T-helper 9 cell (primary cell): Measurements from ENCODE around the gene MRPL2.

Experiments used
- DNase-seq: peaks from one replicate; pipeline ENCODE4 v3.0.0-alpha.2; 2020
- total RNA-seq, 2 donors: gene quantifications; one replicate each; lab custom pipeline; 2026; lab: John Stamatoyannopoulos, UW

The MRPL2 gene
- total RNA-seq, result 1.9 to 2.2 reads per million in 2 donors

DNA sequence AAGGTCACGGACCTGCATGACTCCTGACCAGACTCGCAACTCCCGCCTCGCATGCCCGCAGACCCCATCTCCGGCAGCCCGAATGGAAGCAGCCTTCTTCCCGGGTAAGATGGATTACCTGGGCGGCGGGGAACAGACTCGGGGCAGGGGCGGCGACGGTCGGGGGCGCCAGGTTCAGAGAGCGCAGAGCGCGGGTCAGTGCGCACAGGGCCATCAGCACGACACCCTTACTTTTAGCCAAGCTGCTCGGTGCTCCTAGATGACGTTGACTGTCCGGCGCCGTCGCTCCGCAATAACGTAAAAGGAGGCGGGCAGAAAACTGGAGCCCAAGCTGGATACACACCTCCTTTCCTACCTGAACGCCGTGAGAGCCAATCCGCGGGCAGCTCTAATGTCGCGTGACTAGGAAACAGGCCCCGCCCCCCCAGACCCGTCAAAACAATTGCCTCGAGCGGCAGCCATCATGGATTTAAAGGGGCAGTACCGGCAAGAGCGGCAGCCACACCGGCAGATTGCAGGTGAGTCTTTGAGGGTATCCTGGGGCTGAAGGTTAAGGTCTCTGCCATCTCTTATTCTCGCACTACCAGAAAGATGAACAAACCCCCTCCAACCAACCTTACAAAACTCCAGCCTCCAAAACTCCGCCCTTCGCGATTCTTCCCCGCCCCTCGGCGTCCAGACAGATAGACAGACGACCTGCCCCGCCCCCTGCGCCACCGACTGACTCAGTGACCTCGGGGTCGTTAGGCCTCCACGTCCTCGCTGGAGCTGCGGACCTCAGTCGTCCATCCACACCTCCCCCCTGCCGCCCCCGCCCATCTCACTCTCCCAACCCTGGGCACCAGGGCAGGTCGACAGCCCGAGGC lies at the start of gene MRPL2, which contains the start of gene KLC4:
MRPL2 (minus strand) TSS at position 267 of the 866 bp plus-strand sequence; CDS start at position 214, 53 bp downstream.
KLC4 (plus strand) TSS at position 464 of the 866 bp plus-strand sequence. CDS start 1,705 bp downstream, outside the sequence.
- DNase-seq, result peak; percentile 97

DNA sequence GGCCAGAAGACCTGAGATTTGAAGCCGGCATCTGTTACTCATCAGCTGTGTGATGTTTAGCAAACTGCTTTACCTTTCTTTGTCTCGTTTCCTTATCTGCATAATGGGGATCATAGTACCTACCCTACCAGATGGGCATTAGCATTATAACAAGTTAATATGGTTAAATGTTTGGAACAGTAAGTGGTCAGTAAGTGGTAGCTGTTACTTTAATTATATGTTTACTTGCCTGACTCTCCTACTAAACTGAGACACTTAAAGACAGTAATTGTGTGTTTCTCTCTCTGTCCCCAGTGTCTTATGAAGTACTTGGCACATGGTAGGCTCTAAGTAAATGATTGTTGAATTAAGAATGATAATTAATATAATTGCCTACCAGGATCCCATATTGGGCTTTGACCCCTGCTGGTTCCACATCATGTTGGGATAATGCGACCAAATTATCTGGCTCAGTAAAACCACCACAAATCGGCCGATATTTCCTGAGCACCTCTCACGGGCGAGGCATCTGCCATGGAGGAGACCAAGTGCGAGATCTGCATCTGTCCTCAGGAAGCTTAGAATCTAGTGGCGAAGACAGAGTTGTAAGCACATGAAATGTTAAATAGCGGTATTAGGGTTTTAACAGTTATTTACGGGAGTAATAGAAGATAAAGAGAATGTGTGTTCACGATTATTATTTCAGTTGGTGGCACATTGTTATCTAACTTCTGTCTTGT lies 48.3 kb upstream of the MRPL2 start:
- no peak for DNase-seq

DNA sequence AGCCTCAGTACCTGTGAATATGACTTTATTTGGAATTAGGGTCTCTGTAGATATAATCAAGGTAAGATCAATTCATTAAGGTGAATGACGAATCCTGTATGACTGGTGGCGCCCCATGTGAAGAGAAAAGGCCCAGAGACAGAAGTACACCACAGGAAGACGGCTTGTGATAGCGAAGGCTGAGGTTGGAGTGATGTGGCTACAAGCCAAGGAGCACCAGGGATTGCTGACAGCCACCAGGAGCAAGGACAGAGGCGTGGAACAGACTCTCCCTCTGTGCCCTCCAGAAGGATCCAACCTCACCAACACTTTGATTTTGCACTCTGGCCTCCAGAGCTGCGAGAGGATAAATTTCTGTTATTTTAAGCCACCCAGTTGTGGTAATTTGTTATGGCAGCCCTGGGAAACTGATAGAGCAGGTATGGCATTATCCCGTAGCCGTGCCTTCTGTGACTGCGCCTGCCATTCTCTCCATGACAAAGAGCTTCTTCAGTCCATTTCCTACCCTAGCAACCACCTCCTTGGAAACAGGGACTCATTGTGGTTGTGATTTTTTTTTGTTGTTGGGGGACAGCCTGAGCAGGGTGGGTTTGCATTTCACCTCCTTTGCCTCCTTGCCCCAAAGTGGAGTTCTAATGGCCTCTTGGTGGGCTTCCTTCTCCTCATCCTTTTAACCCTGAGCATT lies 46.4 kb upstream of the MRPL2 start:
- no peak for DNase-seq

DNA sequence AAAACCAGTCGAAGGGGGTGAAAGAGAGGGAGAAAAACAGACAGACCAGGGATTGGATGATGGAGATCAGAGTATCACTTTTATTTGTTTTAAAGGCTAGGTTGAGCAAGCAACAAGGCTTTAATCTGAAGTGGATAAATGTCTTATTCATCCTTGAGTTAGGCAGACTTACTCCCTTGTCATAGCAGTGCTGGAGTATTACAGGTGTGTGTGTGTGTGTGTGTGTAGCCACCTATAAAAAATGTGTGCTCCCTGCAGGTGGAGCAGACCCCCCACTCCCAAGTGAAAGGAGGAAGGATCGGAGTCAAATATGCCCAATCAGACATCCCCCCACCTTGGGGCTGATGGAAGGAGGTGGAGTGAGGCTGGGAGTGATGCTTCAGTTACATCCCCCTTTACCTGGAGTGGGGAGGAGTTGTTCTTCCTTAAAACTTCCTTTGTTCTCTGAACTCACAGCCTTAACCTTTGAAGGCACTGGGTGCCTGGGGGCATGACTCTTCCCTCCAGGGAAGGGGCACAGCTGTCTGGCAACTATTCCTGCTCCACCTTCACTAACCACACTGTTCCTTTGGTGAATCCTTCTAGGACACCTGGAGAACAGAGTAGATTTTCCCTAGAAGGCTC lies 44.1 kb upstream of the MRPL2 start:
- DNase-seq, result no peak

DNA sequence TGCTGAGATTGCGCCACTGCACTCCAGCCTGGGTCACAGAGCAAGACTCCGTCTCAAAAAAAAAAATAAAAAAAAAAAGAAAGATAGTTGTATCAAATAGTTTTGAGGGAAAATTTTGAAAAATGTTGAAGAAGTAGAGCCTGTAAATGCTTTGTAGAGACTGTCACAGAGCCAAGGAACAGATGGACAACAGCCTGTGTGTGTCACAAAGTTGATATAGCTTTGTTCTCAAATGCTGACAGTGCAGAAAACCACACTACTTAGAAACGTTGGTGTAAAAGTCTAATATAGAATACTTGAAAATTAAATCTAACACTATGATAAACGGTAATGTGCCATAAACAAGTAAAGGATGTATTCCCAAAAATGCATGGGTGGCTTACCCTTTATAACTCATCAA lies 42.3 kb upstream of the MRPL2 start:
- DNase-seq, result no peak

DNA sequence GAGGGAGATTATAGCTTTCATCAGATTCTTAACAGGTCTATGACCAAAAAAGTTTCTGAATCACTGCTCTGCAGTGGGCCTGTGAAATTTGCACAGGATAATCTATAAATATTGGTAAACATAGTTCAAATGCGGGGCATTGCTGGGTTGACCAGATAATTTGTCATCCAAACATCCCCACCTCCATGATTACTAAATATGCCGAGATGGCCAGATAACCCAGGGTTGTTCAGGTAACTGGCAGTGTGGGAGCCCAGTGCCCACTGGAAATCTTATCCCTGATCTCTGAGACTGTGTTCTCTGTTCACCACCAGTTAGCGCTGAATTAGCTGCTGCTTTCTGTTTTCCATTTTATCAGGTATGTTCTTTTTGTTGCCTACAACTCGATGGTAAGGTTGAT lies 38.3 kb upstream of the MRPL2 start:
- no peak for DNase-seq

DNA sequence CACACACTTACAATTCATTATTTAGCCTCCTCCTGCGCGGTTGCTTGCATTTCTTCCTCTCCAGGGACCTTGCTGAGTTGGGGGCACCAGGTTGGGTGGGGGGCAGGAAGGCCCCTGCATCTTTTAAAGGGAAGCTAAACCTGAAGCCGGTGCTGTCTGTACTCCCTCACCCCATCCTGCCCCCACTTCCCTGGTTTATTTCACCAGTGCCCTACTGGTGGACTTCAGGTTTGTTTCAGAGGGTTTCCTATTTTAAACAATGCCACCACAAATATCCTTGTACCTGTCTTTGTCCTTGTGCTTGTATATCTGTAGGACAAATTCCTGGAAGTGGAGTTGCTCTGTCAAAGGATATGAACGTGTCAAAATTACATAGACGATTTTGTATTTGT lies 37.9 kb upstream of the MRPL2 start:
- no peak for DNase-seq

DNA sequence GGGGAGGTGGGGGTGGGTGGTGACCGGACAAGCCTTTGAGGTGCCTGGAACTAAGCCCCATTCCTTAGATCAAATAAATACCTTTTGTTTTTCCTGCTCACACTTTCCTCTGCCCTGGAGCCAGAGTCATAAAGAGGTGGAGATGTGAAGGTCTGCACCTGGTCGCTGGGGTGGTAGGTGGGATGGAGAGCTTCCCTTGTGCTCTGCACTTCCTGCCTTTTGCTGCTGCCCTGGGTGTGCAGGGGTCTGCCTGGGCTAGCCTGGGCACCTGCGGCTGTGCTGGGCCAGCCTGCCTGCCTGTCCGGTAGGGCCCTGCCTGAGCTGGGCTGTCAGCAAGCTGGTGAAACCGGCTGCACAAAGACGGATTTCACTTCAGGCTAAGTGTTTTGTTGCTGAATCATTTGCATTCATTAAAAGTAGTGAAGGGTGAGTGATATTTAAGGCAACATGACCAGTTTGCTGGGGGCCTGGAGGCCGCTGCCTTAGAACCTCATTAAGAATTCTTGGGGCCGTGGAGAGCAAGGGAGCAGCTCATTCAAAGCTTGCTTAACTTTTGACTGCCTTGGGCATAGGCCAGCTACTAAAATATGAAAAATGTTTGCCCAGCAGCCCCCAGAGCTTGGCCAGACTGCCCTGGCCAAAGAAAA lies 37.3 kb upstream of the MRPL2 start:
- no peak for DNase-seq

DNA sequence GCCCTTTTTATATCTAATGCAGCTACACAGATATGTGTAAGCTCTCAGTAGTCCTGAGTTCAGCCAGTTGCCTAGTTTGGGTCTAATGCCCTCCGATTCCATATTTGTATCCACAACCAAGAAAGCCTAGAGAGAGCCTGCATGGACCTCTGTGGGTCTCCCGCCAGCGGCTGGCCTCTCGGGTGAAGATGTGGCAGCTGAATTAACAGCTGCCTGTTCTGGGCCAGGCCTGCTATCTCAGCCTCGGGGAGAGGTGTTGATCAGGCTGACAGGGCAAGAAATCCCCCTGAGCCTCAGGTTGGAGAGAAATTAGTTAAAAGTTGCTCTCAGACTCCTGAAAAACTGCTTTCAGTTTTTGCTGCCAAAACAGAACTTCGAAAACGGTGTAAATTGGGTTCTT lies 36.7 kb upstream of the MRPL2 start:
- no peak for DNase-seq

DNA sequence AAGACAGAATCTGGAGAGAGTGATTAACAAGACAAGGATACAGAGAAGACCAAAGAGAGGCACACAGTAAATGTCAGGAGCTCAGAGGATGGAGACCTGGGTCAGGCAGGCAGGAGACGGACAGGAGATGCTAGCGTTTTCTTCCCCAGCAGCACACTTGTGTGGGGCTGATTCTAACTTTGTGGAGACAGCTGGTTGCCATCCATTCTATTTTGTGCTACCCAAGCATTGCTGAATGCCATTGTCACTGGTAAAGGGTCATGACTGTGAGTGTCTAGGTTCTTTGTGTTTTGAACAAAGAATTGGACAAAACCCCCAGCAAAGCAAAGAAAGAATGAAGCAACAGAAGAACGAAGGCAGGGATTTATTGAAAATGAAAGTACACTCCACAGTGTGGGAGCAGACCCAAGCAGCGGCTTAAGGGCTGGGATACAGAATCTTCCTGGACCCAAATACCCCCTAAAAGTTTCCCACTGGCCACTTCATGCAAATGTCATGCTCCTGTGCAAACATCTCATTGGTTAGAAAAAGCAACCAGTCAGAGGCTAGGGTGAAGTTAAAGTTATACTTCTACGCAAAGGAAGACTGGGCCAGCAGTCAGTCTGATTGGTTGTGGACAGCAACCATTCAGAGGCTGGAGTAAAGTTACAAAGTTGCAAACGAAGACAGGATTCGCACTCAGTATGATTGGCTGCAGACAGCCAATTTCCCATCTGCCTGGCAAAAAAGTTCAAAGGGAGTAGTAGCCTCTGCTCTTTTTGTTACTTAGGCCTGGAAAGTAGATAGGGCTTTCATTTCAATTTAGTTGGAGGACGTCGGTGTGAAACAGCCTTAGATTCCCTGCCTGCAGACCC lies 34.4 kb upstream of the MRPL2 start:
- no peak for DNase-seq

DNA sequence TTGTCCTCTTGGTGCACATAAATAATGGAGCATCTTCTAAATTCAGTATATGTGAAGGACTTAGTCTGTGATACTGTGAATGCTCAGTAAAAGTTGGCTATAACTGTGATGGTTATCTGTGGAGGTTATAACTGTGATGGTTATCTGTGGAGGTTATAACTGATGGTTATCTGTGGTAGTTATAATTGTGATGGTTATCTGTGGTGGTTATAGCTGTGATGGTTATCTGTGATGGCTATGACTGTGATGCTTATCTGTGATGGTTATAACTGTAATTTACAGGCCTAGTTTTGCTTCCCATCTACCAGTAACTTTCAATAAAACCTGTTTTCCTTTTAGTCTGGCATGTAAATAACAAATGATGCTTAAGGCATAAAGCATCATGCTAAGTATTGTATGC lies 33.4 kb upstream of the MRPL2 start:
- no peak for DNase-seq

DNA sequence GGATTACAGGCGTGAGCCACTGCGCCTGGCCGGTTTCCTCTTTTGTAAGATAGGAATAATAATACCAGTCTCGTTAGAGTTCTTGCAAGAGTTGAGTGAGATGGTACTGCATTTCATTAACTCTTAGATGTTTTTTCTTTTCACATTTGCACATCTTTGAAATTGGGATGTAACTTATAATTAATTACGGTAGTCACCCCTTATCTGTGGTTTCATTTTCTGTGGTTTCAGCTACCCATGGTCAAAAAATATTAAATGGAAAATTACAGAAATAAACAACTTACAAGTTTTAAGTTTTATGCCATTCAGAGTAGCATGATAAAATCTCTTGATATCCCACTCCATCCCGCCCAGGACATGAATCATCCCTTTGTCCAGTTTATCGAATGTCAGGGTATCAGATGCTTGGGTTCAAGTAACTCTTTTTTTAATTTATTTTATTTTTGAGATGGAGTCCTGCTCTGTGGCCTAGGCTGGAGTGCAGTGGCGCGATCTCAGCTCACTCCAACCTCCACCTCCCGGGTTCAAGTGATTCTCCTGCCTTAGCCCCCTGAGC lies 32.3 kb upstream of the MRPL2 start:
- no peak for DNase-seq

DNA sequence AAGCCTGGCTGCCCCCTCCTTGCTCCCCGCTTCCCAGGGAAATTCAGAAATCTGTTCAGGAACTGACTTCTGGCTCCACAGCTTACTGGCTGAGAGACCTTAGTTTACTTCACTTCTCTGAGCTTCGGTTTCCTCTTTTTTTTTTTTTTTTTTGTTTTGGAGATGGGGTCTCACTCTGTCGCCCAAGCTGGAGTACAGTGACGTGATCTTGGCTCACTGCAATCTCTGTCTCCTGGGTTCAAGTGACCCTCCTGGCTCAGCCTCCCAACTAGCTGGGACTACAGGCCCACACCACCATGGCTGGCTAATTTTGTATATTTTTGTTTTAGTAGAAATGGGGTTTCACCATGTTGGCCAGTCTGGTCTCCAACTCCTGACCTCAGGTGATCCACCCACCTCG lies 31.8 kb upstream of the MRPL2 start:
- no peak for DNase-seq

DNA sequence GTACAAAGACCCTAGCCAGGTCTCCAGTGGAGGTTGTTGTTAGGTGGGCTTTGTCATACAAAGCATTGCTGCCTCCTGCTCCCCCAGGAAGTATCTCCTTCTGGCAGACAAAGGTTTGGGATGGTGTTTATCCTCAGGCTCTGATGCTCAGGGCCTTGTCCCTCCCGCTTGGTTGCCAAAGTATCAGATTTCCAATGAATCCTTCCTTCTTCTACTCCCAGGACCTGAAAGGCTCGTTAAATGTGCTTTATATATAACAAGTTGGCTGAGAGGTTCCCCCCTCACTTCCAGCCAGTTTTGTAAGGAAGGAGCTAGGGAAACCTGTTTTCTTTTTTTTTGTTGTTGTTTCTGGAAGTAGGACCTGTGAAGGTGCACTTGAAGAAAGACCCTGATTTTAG lies 31.3 kb upstream of the MRPL2 start:
- DNase-seq, result no peak

DNA sequence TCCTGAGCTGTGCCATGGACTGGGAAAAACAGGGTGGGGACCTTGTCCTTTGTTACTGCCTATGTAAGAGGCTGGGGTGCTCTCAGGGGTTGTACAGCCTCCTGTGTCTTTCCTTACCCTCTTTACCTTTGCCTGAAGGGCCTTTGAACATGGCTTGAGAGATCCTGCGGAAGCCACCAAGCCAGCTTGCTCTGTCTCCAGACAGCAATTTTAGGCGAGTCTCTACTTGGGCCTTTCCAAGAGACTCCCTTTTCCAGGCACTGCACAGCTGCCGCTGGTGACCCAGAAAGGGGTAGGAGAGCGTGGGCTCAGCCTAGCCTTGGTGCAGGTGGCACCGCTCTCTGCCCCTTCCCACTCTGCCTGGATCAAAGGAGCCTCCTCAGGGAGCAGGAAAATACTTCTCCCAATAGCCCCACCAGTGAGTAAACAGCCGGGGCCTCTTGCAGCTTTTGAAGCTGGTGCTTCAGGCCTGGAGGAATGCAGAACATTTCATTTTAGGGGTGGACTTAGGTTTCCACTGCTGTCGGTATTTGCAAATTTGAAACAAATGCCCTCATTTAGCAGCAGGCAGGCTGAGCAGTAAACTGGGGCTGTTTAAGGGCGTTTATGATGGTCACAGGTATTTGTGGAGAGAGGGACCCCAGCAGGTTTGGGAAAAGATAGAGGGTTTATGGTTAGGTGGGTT lies 30.8 kb upstream of the MRPL2 start:
- DNase-seq, result no peak

DNA sequence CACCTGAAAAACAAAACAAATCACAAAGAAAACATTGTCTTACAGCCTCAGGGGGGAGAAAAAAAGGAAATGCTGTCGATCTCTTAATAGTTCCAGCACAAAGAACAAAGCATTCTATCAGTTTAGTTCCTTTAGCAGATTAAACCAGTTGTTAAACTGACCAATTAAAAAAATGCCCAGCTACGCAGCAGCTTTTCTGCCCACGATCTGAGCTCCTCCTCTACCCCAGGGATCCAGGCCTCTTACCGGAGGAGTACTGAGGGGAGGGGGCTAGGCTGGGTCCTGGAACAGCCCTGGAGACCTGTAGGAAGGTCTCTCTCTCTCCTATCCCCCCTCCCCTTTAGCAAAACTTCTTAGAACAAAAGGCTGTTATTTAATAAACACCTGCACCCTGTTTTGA lies 30.2 kb upstream of the MRPL2 start:
- no peak for DNase-seq

DNA sequence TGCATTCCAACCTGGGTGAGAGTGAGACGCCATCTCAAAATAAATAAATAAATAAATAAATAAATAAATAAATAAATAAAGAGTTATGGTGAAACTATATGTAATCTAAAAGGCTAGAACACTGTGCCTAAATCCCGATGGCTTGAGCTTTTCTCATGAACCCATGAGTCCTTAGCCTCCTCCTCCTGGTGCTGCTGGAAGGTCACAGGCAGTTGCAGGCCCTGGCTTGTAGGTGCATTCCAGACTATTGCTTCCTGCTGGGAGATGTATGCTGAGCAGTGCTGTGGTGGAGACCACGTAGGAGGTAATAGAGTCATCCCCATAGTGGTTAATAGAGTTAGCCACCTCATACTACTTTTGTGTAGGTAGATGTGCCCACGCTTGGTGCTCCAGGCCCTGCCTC lies 29.4 kb upstream of the MRPL2 start:
- DNase-seq, result no peak

DNA sequence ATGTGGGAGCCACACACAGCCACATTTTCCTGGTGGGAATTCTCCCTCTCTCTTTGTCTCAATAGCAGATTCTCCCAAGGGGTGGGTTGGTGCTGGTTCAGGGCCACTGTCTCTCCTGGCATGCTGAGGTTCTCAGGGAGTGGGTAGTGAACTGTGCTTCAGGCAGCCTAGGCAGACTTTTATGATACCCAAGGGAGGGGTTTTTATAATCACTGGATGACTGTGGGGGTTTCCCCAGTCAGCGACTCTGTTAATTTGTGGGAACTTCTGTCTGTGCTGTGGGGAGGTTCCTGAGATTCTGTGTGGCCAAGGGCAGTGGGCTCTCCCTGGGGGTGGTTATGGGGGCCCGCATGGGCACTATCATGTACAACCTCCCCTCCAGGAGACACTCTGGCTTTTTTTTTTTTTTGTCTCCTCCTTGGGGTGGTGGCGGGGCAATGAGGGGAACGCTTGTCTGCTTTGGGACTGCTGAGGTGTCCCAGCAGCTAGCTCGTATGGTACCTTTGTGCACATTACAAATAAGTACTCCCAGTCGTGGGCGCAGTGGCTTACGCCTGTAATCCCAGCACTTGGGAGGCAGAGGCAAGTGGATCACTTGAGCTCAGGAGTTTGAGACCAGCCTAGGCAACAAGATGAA lies 26.9 kb upstream of the MRPL2 start:
- no peak for DNase-seq

DNA sequence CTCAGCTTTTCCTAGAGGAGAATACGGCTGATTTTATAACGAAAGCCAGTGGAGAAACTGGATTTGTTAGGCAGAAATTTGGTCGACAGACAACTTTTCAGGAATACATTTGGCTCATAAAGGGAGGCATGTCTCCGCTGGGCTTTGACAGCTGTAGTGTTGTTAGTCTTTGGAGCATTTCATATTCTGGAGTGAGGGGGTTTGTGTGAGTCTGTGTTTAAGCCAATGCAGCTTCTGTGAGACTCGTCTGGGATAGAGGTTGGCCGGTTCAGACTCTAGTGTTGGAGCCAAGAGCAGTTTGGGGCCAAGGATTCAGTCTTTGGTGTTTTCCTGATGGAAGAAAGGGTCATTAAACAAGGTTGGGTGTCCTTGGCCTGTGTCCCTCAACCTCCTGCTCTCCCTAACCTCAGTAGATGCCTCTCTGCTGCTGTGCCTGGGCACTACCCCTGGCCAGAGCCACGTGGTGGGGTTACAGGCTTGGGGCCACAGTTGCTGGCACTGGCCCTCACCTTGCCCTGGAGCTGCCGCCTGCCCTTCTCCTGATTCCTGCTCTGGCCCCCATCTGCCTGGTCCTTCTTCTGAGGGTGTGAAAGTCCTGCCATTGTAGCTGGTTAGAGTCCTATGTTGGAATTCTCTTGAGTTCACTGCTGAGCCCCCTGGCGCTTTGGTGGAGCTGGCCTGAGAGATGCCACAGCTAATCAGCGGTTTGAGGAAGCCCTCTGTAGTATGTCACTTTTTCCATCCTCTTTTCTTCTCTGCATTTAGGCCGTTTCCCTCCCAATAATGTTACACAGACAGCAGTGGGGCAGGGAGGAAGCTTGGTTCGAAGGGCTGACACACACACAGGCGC lies 23.8 kb upstream of the MRPL2 start:
- DNase-seq, result no peak
